Peyer's patch (tissue), 4 donors: Measurements from ENCODE around the gene CLEC2A.

Experiments used
- CTCF ChIP-seq, 6 experiments: fragments of 450-650 bp in 4 of 6; fragments of 200-600 bp in 2 of 6; sonication (generic) in 1 of 6; IDR thresholded peaks; one replicate each; pipeline ENCODE4 v1.5.1; 2017 to 2019; ENCODE audit warnings: antibody characterized with exemption in 6 of 6, mild to moderate bottlenecking in 3 of 6, moderate library complexity in 1 of 6
- POLR2A ChIP-seq, 2 donors: fragments of 450-650 bp; IDR thresholded peaks; one replicate each; pipeline ENCODE4 v1.5.1; 2017; ENCODE audit warnings: antibody characterized with exemption in 2 of 2, mild to moderate bottlenecking in 2 of 2, moderate library complexity in 2 of 2

- TF ChIP-seq CTCF (IDR thresholded peaks at IDR 0.05) (no peak), POLR2A (IDR thresholded peaks at IDR 0.05) (no peak)
Observed at GRCh38 chr12:9922429-9922828, 9.7 kb downstream of the CLEC2A start.
